ENCODE results near the gene KCNMB1. TPM values are rescaled to one million over a fixed set of nuclear protein-coding genes. Genes with fewer than 3 reads are reported as not detected.
A peak's percentile ranks its signal among the peaks of the same experiment; 100 is the strongest.

Gene KCNMB1
- not detected in 2 replicates for total RNA-seq

- DNase-seq (ENCODE audit: extremely low read depth, low read depth, low spot score): no peak
These were observed at the start of gene KCNMB1 for GRCh38 chr5:170388818-170389549. KCNMB1 (minus strand) TSS chr5:170389367; CDS start chr5:170385447, 3,920 bp downstream.

- no peak for DNase-seq (ENCODE audit: extremely low read depth, low read depth, low spot score)
These were observed 49.4 kb upstream of the KCNMB1 start for GRCh38 chr5:170438581-170438980.

- no peak for DNase-seq (ENCODE audit: extremely low read depth, low read depth, low spot score)
These were observed 48.6 kb upstream of the KCNMB1 start for GRCh38 chr5:170437621-170438375.

GRCh38 chr5:170436335-170436734 is 47.2 kb upstream of the KCNMB1 start:
- no peak for DNase-seq (ENCODE audit: extremely low read depth, low read depth, low spot score)

- peak; percentile 18 for DNase-seq (ENCODE audit: extremely low read depth, low read depth, low spot score)
These were observed 45.9 kb upstream of the KCNMB1 start for GRCh38 chr5:170434966-170435605.

GRCh38 chr5:170432669-170433068 is 43.5 kb upstream of the KCNMB1 start:
- DNase-seq (ENCODE audit: extremely low read depth, low read depth, low spot score): no peak

- no peak for DNase-seq (ENCODE audit: extremely low read depth, low read depth, low spot score)
These were observed 42.4 kb upstream of the KCNMB1 start for GRCh38 chr5:170431571-170431970.

- no peak for DNase-seq (ENCODE audit: extremely low read depth, low read depth, low spot score)
These were observed 41.8 kb upstream of the KCNMB1 start for GRCh38 chr5:170430866-170431437.

GRCh38 chr5:170430256-170430655 is 41.1 kb upstream of the KCNMB1 start:
- DNase-seq (ENCODE audit: extremely low read depth, low read depth, low spot score): no peak

GRCh38 chr5:170429014-170429413 is 39.8 kb upstream of the KCNMB1 start:
- no peak for DNase-seq (ENCODE audit: extremely low read depth, low read depth, low spot score)

- DNase-seq (ENCODE audit: extremely low read depth, low read depth, low spot score): no peak
These were observed 38.6 kb upstream of the KCNMB1 start for GRCh38 chr5:170427672-170428236.

GRCh38 chr5:170426786-170427185 is 37.6 kb upstream of the KCNMB1 start:
- no peak for DNase-seq (ENCODE audit: extremely low read depth, low read depth, low spot score)

GRCh38 chr5:170426149-170426767 is 37.1 kb upstream of the KCNMB1 start:
- DNase-seq (ENCODE audit: extremely low read depth, low read depth, low spot score): no peak

GRCh38 chr5:170425731-170426130 is 36.6 kb upstream of the KCNMB1 start:
- no peak for DNase-seq (ENCODE audit: extremely low read depth, low read depth, low spot score)

- DNase-seq (ENCODE audit: extremely low read depth, low read depth, low spot score): no peak
These were observed 35.5 kb upstream of the KCNMB1 start for GRCh38 chr5:170424629-170425028.

- no peak for DNase-seq (ENCODE audit: extremely low read depth, low read depth, low spot score)
These were observed 34.5 kb upstream of the KCNMB1 start for GRCh38 chr5:170423692-170424091.

- no peak for DNase-seq (ENCODE audit: extremely low read depth, low read depth, low spot score)
These were observed 32.7 kb upstream of the KCNMB1 start for GRCh38 chr5:170421826-170422225.

GRCh38 chr5:170420806-170421412 is 31.7 kb upstream of the KCNMB1 start:
- DNase-seq (ENCODE audit: extremely low read depth, low read depth, low spot score): peak; percentile 70

GRCh38 chr5:170419643-170420042 is 30.5 kb upstream of the KCNMB1 start:
- no peak for DNase-seq (ENCODE audit: extremely low read depth, low read depth, low spot score)

GRCh38 chr5:170418736-170419135 is 29.6 kb upstream of the KCNMB1 start:
- DNase-seq (ENCODE audit: extremely low read depth, low read depth, low spot score): no peak
